ENCODE data around the gene LIG1. TPM values are rescaled to one million over a fixed set of nuclear protein-coding genes. Genes with fewer than 3 reads are reported as not detected.

Gene LIG1
- total and polyA plus RNA-seq, 2 experiments from 2014 or later = 9.3 to 14.5 TPM

GRCh38 chr19:48196933-48197665 lies 27.0 kb upstream of the LIG1 start:
- Histone ChIP-seq H3F3A (ENCODE audit: insufficient read depth) (no peaks in the 10 kb centered on the region), H3K9me2 (ENCODE audit: insufficient read depth) (no peaks in the 10 kb centered on the region), H3K79me2 (ENCODE audit: insufficient read depth) (no peaks in the 10 kb centered on the region), H3K27me3 (replicated peaks; ENCODE audit: insufficient read depth) (no peaks in the 10 kb centered on the region), H3K4me3 (no peak overlapping the region), H3K27ac (no peak overlapping the region), H3K9ac (no peak overlapping the region), H3K4me1 (ENCODE audit: insufficient read depth) (no peaks in the 10 kb centered on the region), H3K9me3 (ENCODE audit: low read depth) (no peaks in the 10 kb centered on the region), H3K4me2 (ENCODE audit: unreplicated experiment) (no peak overlapping the region), H4K20me1 (ENCODE audit: insufficient read depth) (no peaks in the 10 kb centered on the region), H3K36me3 (ENCODE audit: low read depth) (no peaks in the 10 kb centered on the region), H2AFZ (no peak overlapping the region)
- no peak for DNase-seq
- in situ Hi-C loops (cut with MboI) = no loop called here
- 28 to 33% methylated on average over 9 to 13 of the region's 13 CpGs for WGBS, 2 experiments (ENCODE audit: low coverage in 1 of 2, low lambda C conversion rate in 2 of 2, missing lambda C conversion rate in 2 of 2)
- TF ChIP-seq EZH2 (IDR thresholded peaks at IDR 0.05; ENCODE audit: insufficient read depth, poor library complexity, severe bottlenecking) (no peak), EZH2phosphoT487 (IDR thresholded peaks at IDR 0.05; ENCODE audit: insufficient read depth, low read depth) (no peak)

DNA sequence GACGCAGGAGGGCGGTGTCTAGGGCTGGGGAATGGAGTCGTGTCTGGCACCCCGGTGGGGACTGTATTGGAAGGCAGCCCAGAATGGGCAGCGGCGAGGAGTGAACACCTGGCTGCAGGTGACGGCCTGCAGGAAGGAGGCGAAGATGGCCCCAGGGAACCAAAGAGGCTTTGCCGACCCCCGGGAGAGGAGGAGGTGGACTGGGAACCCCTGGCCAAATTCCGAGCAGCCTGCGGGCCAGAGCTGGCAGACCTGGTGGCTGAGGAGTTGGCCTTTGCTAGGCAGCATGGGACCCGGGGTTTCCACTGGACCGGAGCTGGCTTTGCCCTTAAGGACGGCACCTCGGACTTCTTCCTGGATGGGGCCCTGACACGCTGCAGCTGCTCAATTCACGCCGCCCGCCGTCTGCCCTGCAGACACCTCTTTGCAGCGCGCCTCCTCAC lies 26.2 kb upstream of the LIG1 start:
- Histone ChIP-seq H3K4me2 (ENCODE audit: unreplicated experiment) (no peak overlapping the region), H3K9me3 (ENCODE audit: low read depth) (no peaks in the 10 kb centered on the region), H3K27ac (no peak overlapping the region), H4K20me1 (ENCODE audit: insufficient read depth) (no peaks in the 10 kb centered on the region), H3K9me2 (ENCODE audit: insufficient read depth) (no peaks in the 10 kb centered on the region), H3K79me2 (ENCODE audit: insufficient read depth) (no peaks in the 10 kb centered on the region), H3K4me3 (no peak overlapping the region), H3K27me3 (replicated peaks; ENCODE audit: insufficient read depth) (no peaks in the 10 kb centered on the region), H2AFZ (no peak overlapping the region), H3K4me1 (ENCODE audit: insufficient read depth) (no peaks in the 10 kb centered on the region), H3F3A (ENCODE audit: insufficient read depth) (no peaks in the 10 kb centered on the region), H3K9ac (no peak overlapping the region), H3K36me3 (ENCODE audit: low read depth) (no peaks in the 10 kb centered on the region)
- in situ Hi-C loops (cut with MboI) = no loop called here
- TF ChIP-seq EZH2 (IDR thresholded peaks at IDR 0.05; ENCODE audit: insufficient read depth, poor library complexity, severe bottlenecking) = no peak
- no peak for TF ChIP-seq EZH2phosphoT487 (IDR thresholded peaks at IDR 0.05; ENCODE audit: insufficient read depth, low read depth)
- WGBS, 2 experiments (ENCODE audit: low coverage in 1 of 2, low lambda C conversion rate in 2 of 2, missing lambda C conversion rate in 2 of 2) = 86 to 88% methylated on average over 23 of the region's 23 CpGs
- no peak for DNase-seq

GRCh38 chr19:48194844-48195830 lies 25.0 kb upstream of the LIG1 start:
- no peaks in the 10 kb centered on the region for H4K20me1 ChIP-seq (ENCODE audit: insufficient read depth)
- H3K9ac ChIP-seq = no peak overlapping the region
- TF ChIP-seq EZH2 (IDR thresholded peaks at IDR 0.05; ENCODE audit: insufficient read depth, poor library complexity, severe bottlenecking) = no peak
- no peak for TF ChIP-seq EZH2phosphoT487 (IDR thresholded peaks at IDR 0.05; ENCODE audit: insufficient read depth, low read depth)
- WGBS, 2 experiments (ENCODE audit: low coverage in 1 of 2, low lambda C conversion rate in 2 of 2, missing lambda C conversion rate in 2 of 2) = 83 to 87% methylated on average over 40 to 69 of the region's 95 CpGs
- H3K9me2 ChIP-seq (ENCODE audit: insufficient read depth) = no peaks in the 10 kb centered on the region
- no peaks in the 10 kb centered on the region for H3K79me2 ChIP-seq (ENCODE audit: insufficient read depth)
- in situ Hi-C loops (cut with MboI) = no loop called here
- no peaks in the 10 kb centered on the region for H3K9me3 ChIP-seq (ENCODE audit: low read depth)
- DNase-seq = no peak
- no peaks in the 10 kb centered on the region for H3K36me3 ChIP-seq (ENCODE audit: low read depth)
- no peak overlapping the region for H3K4me2 ChIP-seq (ENCODE audit: unreplicated experiment)
- H3K27me3 ChIP-seq (replicated peaks; ENCODE audit: insufficient read depth) = no peaks in the 10 kb centered on the region
- H3F3A ChIP-seq (ENCODE audit: insufficient read depth) = no peaks in the 10 kb centered on the region
- H3K27ac ChIP-seq = no peak overlapping the region
- H2AFZ ChIP-seq = no peak overlapping the region
- H3K4me1 ChIP-seq (ENCODE audit: insufficient read depth) = no peaks in the 10 kb centered on the region
- H3K4me3 ChIP-seq = no peak overlapping the region

DNA sequence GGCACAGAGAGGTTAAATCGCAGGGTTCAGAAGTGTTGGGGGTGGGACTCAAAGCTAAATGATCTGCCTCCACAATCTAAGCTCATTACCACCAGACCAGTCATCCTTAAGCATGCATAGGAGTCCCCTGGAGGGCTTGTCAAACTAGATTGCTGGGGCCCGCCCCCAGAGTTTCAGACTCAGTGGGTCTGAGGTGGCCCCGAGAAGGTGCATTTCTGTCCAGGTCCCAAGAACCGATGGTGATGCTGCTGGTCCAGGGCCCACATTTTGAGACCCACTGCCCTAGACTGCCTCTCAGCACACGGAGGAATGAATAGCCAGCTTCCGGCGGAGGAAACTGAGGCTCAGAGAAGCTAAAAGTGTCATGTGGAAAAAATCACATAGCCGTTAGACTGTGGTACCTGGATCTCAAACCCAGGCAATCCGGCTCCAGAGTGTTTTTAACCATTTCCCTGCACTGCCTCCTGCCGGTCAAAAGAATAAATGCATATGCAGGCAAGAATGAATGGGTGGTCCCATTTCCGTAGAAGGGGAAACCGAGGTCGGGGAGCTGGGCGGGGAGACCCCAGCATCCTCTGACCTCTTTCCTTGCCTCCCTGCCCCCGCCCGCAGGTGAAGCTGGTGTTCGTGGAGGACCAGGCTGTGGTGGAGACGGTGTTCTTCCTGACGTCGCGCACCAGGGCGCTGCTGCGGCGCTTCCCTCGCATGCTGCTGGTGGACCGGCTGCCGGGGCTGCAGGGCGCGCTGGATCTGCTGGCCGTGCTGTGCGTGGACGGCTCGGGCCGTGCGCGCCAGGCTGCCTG lies 24.1 kb upstream of the LIG1 start:
- no peaks in the 10 kb centered on the region for H3F3A ChIP-seq (ENCODE audit: insufficient read depth)
- H4K20me1 ChIP-seq (ENCODE audit: insufficient read depth) = no peaks in the 10 kb centered on the region
- no peak overlapping the region for H3K4me3 ChIP-seq
- no peaks in the 10 kb centered on the region for H3K79me2 ChIP-seq (ENCODE audit: insufficient read depth)
- H2AFZ ChIP-seq = no peak overlapping the region
- no peak overlapping the region for H3K4me2 ChIP-seq (ENCODE audit: unreplicated experiment)
- WGBS, 2 experiments (ENCODE audit: low coverage in 1 of 2, low lambda C conversion rate in 2 of 2, missing lambda C conversion rate in 2 of 2) = 56 to 63% methylated on average over 26 to 29 of the region's 36 CpGs
- H3K27ac ChIP-seq = no peak overlapping the region
- in situ Hi-C loops (cut with MboI) = no loop called here
- no peaks in the 10 kb centered on the region for H3K9me3 ChIP-seq (ENCODE audit: low read depth)
- no peaks in the 10 kb centered on the region for H3K9me2 ChIP-seq (ENCODE audit: insufficient read depth)
- no peak overlapping the region for H3K9ac ChIP-seq
- DNase-seq = peak; percentile 40
- TF ChIP-seq EZH2 (IDR thresholded peaks at IDR 0.05; ENCODE audit: insufficient read depth, poor library complexity, severe bottlenecking) (no peak), EZH2phosphoT487 (IDR thresholded peaks at IDR 0.05; ENCODE audit: insufficient read depth, low read depth) (no peak)
- no peaks in the 10 kb centered on the region for H3K27me3 ChIP-seq (replicated peaks; ENCODE audit: insufficient read depth)
- H3K36me3 ChIP-seq (ENCODE audit: low read depth) = no peaks in the 10 kb centered on the region
- no peaks in the 10 kb centered on the region for H3K4me1 ChIP-seq (ENCODE audit: insufficient read depth)
